Activated CD8-positive, alpha-beta T cell treated with anti-CD3 and anti-CD28 coated beads for 36 hours (primary cell): ENCODE results near the gene APRT. TPM values are rescaled to one million over a fixed set of nuclear protein-coding genes. Genes with fewer than 3 reads are reported as not detected.

Experiments used
- ATAC-seq: fragments of 200-7000 bp; cut with Tn5 transposase; one replicate; pipeline ENCODE4 v1.10.0; 2021; ENCODE audit warnings: mild to moderate bottlenecking, moderate library complexity
- CTCF ChIA-PET: fragments of 350-600 bp; sonication (Branson Sonifier 250); formaldehyde crosslinking; loops from one replicate; lab custom pipeline; 2021; ENCODE audit warnings: antibody characterized with exemption; lab: Charles Lee
- POLR2A ChIA-PET: fragments of 350-600 bp; sonication (Branson Sonifier 250); formaldehyde crosslinking; loops from one replicate; lab custom pipeline; 2021; ENCODE audit warnings: antibody characterized with exemption; lab: Charles Lee
- DNase-seq: peaks from one replicate; pipeline ENCODE4 v3.0.0-alpha.2; 2020
- H3K27ac Mint-ChIP-seq: one replicate; pipeline ENCODE4 v1.8.0; 2021; ENCODE audit warnings: mild to moderate bottlenecking, mixed read lengths
- H3K27me3 Mint-ChIP-seq: one replicate; pipeline ENCODE4 v1.8.0; 2021; ENCODE audit warnings: mixed read lengths
- H3K36me3 Mint-ChIP-seq: one replicate; pipeline ENCODE4 v1.8.0; 2021; ENCODE audit warnings: low read depth, mixed read lengths
- H3K4me1 Mint-ChIP-seq: one replicate; pipeline ENCODE4 v1.8.0; 2021; ENCODE audit warnings: low read depth, mixed read lengths
- H3K4me3 Mint-ChIP-seq: one replicate; pipeline ENCODE4 v1.8.0; 2021; ENCODE audit warnings: mild to moderate bottlenecking, moderate library complexity, mixed read lengths
- H3K9me3 Mint-ChIP-seq: one replicate; pipeline ENCODE4 v1.8.0; 2021; ENCODE audit warnings: mixed read lengths
- intact Hi-C: fragments of 100-400 bp; cut with micrococcal nuclease; formaldehyde crosslinking; loops from one replicate; pipeline ENCODE4 v1.10.0; 2022
- total RNA-seq, 2 experiments: library from RNA; stranded (reverse); gene quantifications; one replicate each; pipeline ENCODE4 v1.2.3, GENCODE V29; 2021
- TF ChIP-seq, protein P1 (sequence below): fragments of 200-600 bp; IDR thresholded peaks from one replicate; pipeline ENCODE4 v1.8.0; 2022; ENCODE audit warnings: antibody characterized with exemption, mild to moderate bottlenecking

APRT gene
- total RNA-seq, 2 experiments from 2014 or later, result 236 to 240 TPM

DNA sequence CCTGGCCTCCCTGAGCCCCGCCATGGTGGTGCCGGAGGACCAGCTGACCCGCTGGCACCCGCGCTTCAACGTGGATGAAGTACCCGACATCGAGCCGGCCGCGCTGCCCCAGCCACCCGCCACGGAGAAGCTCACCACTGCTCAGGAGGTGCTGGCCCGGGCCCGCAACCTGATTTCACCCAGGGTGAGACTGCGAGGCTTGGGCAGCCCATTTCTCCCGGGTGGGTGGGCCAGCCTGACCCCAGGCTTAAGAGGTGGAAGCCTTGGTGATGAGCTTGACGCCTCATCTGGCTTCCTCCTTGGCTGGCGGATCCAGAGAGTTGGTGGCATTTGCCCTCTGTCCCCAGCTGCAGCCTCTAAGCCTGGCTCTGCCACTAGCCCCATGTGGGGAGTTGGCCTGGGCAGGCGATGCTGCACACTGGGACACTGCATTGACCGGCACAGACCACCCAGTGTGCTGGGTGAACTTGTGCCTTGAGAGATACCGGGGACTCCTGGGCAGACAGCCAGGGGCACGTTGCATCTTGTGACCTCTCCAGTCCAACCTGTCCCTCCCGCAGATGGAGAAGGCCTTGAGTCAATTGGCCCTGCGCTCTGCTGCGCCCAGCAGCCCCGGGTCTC lies 5.1 kb downstream of the APRT start:
- Mint-ChIP-seq H3K4me1 (peaks cover 11% of the 10 kb centered on the region), H3K27ac (no peak overlapping the region), H3K36me3 (peaks cover 59% of the 10 kb centered on the region), H3K4me3 (peak overlapping the region; percentile 54), H3K27me3 (no peaks in the 10 kb centered on the region), H3K9me3 (no peaks in the 10 kb centered on the region)
- CTCF ChIA-PET, result no interaction called here
- ATAC-seq (no peak), DNase-seq (no peak)
- POLR2A ChIA-PET, result interaction anchor here (4.5 to 7.3 kb wide), 2 partner anchors 24 kb away, joined by 49 to 81 read pairs; partner anchors contain the start of gene PIEZO1
- intact Hi-C loops, result no loop called here
- TF ChIP-seq, protein P1, sequence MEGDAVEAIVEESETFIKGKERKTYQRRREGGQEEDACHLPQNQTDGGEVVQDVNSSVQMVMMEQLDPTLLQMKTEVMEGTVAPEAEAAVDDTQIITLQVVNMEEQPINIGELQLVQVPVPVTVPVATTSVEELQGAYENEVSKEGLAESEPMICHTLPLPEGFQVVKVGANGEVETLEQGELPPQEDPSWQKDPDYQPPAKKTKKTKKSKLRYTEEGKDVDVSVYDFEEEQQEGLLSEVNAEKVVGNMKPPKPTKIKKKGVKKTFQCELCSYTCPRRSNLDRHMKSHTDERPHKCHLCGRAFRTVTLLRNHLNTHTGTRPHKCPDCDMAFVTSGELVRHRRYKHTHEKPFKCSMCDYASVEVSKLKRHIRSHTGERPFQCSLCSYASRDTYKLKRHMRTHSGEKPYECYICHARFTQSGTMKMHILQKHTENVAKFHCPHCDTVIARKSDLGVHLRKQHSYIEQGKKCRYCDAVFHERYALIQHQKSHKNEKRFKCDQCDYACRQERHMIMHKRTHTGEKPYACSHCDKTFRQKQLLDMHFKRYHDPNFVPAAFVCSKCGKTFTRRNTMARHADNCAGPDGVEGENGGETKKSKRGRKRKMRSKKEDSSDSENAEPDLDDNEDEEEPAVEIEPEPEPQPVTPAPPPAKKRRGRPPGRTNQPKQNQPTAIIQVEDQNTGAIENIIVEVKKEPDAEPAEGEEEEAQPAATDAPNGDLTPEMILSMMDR, result no peak

DNA sequence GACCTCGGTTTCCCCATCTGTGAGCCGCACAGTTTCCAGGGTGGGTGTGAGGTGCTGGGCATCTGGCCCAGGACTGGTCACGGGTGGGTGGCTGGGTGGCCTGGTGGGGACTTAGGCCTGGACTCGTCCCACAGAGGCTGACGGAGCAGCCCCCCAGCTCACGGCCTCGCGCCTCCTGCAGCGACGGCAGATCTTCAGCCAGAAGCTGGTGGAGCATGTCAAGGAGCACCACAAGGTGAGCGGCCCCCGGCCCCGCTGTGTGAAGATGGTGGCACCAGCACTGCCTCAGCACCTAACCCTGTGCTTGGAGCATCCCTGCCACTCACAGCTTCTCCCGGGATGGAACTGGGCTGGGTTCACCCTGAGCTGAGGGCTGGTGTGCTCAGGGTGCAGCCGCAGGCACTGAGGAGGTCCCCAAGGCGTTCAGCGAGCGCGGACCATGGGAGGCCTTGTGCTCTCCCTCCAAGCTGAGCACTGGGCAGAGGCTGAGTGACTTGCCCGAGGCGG lies 5.8 kb downstream of the APRT start:
- peak overlapping the region; percentile 54 for H3K4me3 Mint-ChIP-seq
- ChIA-PET POLR2A (interaction anchor here (0.9 to 4.5 kb wide), 2 partner anchors 23 to 758 kb away, joined by 4 to 49 read pairs; no protein-coding TSS in a partner anchor), CTCF (no interaction called here)
- no peaks in the 10 kb centered on the region for H3K27me3 Mint-ChIP-seq
- intact Hi-C loops, result no loop called here
- DNase-seq (no peak), ATAC-seq (no peak)
- TF ChIP-seq, protein P1, result no peak
- no peaks in the 10 kb centered on the region for H3K9me3 Mint-ChIP-seq
- peaks cover 57% of the 10 kb centered on the region for H3K36me3 Mint-ChIP-seq
- peaks cover 15% of the 10 kb centered on the region for H3K4me1 Mint-ChIP-seq
- no peak overlapping the region for H3K27ac Mint-ChIP-seq

DNA sequence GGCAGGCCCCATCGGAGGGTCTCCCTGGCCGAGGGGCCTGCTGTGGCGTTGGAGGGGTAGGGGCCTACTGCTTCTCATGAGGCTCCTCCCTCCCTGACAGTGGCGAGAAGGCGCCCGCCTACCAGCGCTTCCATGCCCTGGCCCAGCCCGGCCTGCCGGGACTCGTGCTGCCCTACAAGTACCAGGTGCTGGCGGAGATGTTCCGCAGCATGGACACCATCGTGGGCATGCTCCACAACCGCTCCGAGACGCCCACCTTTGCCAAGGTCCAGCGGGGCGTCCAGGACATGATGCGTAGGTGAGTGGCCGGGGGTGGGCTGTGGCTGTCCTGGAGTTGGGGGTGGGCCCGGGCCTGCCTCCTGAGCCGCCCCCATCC lies 6.4 kb downstream of the APRT start:
- TF ChIP-seq, protein P1, result no peak
- ChIA-PET CTCF (no interaction called here), POLR2A (interaction anchor here (0.9 to 4.5 kb wide), 2 partner anchors 23 to 759 kb away, joined by 4 to 49 read pairs; no protein-coding TSS in a partner anchor)
- intact Hi-C loops, result no loop called here
- H3K4me1 Mint-ChIP-seq, result peaks cover 21% of the 10 kb centered on the region
- no peak overlapping the region for H3K27ac Mint-ChIP-seq
- no peaks in the 10 kb centered on the region for H3K9me3 Mint-ChIP-seq
- H3K4me3 Mint-ChIP-seq, result peak overlapping the region; percentile 81
- DNase-seq (no peak), ATAC-seq (no peak)
- H3K27me3 Mint-ChIP-seq, result no peaks in the 10 kb centered on the region
- peaks cover 51% of the 10 kb centered on the region for H3K36me3 Mint-ChIP-seq

DNA sequence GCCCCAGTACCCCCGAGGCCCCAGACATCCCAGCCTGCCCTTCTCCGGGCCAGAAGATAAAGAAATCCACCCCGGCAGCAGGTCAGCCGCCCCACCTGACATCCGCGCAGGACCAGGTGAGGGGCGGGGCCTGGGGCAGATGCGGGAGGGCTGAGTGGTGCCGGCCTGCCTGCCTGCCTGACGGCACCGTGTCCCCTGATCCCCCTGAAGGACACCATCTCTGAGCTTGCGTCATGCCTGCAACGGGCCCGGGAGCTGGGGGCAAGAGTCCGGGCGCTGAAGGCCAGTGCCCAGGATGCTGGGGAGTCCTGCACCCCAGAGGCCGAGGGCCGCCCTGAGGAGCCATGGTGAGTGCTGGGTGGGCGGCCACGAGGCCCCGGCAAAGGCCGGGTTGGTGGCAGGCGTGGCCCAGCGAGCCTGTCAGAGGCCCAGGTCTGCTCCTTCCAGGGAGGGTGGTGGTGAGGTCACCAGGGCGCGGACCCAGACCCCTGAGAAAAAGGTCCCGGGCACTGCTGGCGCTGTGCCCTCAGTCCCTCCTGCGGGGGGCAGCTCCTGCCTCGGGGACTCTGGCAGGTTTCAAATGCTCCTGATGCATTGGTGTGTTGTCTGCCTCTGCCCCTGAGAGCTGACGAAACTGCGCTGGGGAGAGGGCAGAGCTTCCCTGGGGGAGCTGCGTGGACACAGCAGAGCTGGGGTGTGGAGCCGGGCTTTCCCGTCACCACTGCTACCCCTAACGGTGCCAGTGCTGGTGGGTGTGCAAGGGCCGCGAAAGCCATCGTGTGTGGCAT lies 7.0 kb downstream of the APRT start:
- CTCF ChIA-PET, result interaction anchor here (1.5 kb wide), 2 partner anchors 25 to 67 kb away, joined by 4 read pairs; no protein-coding TSS in a partner anchor
- Mint-ChIP-seq H3K27me3 (no peaks in the 10 kb centered on the region), H3K4me1 (peaks cover 21% of the 10 kb centered on the region), H3K9me3 (no peaks in the 10 kb centered on the region), H3K36me3 (peaks cover 45% of the 10 kb centered on the region), H3K27ac (peak overlapping the region; percentile 77), H3K4me3 (peak overlapping the region; percentile 81)
- TF ChIP-seq, protein P1, result no peak
- DNase-seq, result peak; percentile 54
- intact Hi-C loops, result loop anchor here (5.0 kb wide), 1 partner anchor 57 kb away; no protein-coding TSS in a partner anchor
- ATAC-seq, result peak; percentile 20
- POLR2A ChIA-PET, result interaction anchor here (0.9 to 4.5 kb wide), 3 partner anchors 8 to 759 kb away, joined by 4 to 49 read pairs (median 19); partner anchors contain the start of gene APRT
